SH-SY5Y (cell line): Measurements from ENCODE around the gene SSC5D.

Source experiments
- GATA2 ChIP-seq: IDR thresholded peaks from 2 replicates; pipeline ENCODE4 v1.6.1; 2011; ENCODE audit warnings: mild to moderate bottlenecking, low read depth, low read length
- GATA3 ChIP-seq: IDR thresholded peaks from 2 replicates; pipeline ENCODE4 v1.6.1; 2011; ENCODE audit warnings: low read depth, mild to moderate bottlenecking, low read length, moderate library complexity

The SSC5D gene

DNA sequence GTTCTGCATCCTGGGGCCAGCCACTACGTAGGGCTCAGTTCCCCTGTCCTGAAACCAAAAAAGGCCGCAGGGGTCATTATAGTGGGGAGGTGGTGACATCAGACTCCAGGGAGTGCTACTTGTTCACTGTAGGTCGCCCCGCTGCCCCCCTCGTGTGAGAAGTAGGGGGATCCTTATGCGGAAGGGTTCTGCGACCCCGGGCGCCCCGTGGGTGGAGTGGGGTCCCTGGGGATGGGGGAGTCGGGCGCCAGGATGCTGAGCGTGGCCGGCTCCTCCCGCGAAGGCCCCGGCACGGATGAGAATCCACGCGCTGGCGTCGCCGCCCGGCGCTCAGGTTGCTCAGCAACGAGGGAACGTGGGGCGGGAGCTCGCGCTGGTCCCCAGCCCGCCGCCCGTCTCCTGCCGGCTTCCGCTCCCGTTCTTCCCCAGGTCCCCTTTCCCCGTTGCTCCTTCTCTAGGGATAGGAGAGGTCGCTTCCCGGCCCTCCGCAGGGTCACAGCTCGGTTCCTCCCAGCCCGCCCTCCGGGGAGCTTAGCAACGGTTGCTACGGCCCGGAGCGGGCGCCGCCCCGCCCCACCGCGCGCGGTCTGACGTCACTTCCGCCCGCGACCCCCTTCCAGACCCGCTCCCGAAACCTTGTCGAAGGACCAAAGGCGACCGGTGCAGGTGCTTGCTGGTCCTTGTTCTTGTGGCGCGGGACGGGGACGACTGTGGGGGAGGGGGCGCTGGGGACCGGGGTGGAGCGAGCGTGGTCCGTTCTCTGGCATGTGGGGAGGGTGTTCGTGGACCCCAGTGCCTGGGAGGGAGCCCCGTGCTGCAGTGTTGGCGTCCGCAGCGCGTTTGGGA, 3.4 kb upstream of the SSC5D start, which contains the start of gene NAT14:
TSS of gene NAT14 (plus strand) at position 596 of the 846 bp plus-strand sequence. CDS start 521 bp downstream, outside the sequence.
- TF ChIP-seq GATA2 (no peak), GATA3 (no peak)

DNA sequence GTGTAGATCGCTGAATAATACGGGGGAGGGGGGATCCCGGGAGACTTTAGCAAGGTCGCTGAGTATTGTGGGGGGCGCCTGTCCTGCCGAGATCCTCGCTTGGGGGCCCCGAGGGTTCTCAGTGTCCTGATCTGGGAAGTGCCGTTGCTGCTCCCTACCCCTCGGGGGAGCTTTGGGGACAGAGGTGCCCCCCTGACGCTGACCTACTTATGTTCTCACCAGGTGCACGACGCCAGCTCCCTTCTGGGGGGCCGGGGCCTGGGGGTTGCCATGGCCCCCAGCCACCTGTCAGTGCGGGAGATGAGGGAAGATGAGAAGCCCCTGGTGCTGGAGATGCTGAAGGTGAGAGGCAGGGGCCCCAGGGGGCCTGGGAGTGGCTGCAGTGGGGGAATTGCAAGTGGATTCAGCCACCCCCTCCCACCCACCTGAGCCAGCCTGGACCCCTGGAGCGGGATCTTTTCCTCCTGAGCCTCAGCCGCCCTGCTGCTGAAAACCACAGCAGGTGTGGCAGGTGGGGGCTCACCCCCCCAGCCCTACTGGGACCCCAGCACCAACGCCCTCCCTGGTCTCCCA, 2.7 kb upstream of the SSC5D start:
- no peak for TF ChIP-seq GATA3
- TF ChIP-seq GATA2, result no peak

DNA sequence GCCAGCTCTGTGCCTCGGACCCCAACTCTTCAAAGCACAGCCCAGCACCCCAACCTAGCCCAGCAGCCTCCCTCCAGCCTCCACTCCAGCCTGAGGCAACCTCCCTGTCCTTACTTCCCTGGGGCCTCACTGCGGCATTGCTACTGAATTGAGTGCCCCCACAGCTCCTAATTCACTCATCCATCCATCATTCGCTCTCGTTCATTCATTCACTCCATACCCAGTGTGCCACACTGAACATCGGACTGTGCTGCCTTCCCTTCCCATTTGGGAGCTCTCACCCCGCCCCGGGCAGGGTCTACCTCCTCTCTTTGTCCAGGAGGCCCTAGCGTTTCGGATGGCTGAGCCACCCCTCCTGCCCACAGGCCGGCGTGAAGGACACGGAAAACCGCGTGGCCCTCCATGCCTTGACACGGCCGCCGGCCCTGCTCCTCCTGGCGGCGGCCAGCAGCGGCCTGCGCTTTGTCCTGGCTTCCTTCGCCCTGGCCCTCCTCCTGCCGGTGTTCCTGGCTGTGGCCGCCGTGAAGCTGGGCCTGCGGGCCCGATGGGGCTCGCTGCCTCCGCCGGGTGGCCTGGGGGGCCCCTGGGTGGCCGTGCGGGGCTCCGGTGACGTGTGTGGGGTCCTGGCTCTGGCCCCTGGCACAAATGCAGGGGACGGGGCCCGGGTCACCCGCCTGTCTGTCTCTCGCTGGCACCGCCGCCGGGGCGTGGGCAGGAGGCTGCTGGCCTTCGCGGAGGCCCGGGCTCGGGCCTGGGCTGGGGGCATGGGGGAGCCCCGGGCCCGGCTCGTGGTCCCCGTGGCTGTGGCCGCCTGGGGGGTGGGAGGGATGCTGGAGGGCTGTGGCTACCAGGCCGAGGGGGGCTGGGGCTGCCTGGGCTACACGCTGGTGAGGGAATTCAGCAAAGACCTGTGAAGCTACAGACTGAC, 1.9 kb upstream of the SSC5D start:
- TF ChIP-seq GATA2, result no peak
- no peak for TF ChIP-seq GATA3

DNA sequence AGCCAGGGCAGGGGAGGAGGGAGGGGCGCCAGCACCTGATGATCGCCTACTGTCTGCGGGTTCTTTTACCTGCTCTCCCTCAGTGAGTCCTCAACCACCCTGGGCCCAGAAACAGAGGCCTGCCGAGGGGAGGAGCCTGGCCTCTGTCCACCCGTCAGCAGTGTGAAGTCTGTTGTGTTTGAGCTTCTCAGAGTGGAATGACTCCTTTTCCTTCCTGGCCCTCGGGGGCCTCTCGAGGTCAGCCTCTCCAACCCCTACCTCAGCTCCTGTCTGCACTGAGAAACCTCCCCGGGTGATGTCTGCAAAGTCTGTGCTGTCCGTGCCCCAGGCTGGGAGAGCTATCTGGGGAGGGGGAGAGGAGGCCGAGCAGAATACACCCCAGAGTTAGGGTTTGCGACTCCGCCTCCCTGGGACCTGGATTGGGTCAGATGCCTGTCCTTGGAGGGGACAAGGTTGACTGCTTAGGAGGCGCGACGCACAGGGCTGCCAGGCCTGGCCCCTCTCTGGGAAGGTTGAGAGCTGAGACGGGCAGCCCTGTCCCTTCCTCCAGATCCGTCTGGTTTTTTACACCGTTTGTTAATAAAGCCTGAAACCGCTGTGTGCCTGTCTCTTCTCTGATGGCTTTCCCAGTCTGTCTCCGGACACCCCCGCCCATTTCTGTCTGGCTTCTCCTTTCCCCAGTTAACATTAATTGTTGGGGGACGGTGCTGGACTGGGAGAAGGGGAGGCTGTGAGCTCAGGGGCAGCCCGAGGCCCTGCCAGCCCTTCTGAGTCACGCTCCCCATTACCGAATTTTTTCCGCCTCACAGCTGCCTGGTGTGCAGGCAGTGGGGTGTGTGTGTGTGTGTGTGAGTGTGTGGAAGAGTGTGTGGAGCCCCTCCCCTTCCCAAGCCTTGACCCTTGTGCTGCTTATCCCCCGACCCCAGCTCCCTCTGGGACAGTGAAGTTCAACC, 989 bp upstream of the SSC5D start:
- no peak for TF ChIP-seq GATA3
- TF ChIP-seq GATA2, result no peak

DNA sequence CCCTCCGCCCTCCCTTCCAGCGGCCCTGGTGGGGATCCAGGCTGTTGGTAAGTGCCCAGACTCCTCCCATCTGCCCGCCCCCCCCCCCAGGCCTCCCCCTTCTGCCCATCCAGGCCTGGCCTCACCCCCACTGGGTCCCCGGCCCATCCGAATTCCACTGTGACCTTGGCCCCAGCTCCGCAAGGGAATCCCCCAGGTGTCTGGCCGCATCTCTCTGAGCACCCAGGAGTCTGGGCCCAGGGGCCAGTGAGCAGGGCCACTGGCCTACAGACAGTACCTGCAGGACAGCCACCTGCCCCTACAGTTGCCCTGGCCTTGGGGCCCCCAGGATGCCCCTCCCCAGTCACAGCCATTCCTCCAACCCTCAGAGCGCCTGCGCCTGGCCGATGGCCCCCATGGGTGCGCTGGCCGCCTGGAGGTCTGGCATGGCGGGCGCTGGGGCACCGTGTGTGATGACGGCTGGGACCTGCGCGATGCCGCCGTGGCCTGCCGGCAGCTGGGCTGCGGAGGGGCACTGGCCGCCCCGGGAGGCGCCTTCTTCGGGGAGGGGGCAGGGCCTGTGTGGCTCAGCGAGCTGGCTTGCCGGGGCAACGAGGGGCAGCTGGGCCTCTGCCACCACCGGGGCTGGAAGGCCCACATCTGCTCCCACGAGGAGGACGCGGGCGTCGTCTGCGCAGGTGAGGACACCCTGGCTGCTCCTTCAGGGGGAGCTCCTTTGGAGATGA, 912 bp downstream of the SSC5D start:
- TF ChIP-seq GATA3 (no peak), GATA2 (no peak)

DNA sequence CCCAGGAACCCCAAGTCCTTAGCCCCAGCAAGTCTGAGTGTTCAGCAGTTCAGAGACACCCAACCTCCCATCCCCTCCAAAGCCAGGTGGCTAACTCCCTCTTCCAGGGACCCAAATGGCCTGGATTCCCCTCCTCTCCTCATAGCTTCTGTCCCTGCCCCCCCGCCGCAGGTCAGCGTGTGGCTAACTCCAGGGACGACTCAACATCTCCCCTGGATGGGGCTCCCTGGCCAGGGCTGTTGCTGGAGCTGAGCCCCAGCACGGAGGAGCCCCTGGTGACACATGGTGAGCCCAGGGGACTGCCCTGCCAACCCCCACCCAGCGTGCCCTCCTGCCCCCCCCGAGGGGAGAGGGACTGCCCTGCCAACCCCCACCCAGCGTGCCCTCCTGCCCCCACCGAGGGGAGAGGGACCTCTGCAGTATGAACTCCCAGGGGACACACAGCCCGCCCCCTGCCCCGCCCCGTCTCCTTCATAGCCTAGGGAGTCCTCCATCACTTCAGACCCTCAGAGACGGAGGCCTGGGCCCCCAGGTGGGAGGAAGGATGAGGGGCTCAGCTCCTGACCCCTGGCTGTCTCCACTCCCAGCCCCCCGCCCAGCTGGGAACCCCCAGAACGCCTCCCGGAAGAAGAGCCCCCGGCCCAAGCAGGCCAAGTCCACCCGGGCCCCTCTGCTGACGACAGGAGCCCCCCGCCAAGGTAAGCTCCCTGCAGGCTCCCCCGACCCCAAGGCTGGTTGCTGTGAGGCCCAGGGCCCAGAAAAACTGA, 1.7 kb downstream of the SSC5D start:
- TF ChIP-seq GATA3 (no peak), GATA2 (no peak)

DNA sequence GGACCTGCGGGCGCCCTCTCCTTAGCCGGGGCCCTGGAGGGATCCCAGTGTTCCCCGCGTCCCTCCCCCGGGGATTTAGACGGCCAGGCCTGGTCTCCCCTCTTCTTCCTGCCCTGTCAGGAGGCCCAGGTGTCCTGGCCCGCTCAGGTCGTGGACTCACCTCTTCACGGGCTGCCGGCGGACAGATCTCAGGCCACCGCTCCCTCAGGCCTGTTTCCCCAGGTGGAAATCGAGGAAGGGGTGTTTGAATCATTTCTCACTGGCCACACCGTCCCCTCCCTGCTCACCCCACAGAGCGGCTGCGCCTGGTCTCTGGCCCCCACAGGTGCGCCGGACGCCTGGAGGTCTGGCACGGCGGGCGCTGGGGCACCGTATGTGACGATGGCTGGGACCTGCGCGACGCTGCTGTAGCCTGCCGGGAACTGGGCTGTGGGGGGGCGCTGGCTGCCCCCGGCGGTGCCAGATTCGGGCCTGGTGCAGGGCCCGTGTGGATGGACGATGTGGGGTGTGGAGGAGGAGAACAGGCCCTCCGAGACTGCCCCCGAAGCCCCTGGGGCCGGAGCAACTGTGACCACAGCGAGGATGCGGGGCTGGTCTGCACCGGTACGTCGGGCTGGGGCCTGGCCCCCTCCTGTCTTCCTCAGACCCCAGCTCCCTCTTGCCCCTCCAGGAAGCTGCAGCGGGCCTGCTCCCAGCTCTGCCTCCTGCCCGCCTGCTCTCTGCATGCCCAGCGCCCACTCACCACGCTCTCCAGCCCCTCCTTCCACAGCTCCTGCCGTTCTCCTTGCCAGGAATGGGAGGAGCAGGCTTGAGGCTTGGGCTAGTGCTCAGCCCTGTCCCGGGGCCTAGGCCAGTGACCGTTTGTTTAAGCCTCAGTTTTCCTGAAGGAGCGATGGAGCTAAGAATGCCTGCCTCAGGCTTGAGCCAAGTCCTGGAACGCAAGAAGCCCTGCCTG, 2.5 kb downstream of the SSC5D start:
- TF ChIP-seq GATA2 (no peak), GATA3 (no peak)

DNA sequence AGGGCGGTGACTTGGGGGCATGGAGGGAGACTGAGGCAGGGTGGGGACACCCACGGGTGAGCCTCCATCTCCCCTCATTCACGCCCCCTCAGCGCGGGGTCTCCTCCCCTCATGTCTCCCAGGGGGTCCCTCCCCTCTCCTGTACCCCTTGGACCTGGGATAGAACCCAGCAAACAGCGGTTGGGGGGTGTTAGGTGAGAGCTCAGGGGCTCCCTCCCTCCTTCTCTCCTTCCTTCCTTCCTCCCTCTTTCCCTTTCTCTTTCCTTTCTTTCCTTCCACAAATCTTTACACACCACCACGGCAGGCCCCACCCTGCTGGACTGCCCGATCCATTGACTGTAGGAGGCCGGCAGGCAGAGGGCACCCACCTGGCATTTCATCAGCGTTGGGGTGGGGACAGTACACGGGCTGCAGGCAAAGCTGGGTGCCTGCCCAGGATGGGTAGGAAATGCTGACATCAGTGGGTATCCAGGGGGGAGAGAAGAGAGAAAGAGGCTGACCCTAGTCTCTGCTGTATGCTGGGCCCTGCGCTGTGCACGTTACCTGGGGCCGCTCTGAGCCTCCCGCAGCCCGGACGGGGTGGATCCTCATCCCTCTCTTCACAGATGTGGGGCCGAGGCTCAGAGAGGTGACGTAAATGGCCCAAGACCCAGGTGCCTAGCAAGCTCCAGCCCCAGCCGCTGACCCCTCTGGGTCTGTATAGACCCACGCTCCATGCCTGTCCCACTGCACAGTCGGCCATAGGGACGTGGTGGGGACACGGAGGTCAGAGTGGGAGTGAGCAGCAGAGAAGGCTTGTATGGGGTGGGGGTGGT, 3.5 kb downstream of the SSC5D start:
- TF ChIP-seq GATA3 (no peak), GATA2 (no peak)

DNA sequence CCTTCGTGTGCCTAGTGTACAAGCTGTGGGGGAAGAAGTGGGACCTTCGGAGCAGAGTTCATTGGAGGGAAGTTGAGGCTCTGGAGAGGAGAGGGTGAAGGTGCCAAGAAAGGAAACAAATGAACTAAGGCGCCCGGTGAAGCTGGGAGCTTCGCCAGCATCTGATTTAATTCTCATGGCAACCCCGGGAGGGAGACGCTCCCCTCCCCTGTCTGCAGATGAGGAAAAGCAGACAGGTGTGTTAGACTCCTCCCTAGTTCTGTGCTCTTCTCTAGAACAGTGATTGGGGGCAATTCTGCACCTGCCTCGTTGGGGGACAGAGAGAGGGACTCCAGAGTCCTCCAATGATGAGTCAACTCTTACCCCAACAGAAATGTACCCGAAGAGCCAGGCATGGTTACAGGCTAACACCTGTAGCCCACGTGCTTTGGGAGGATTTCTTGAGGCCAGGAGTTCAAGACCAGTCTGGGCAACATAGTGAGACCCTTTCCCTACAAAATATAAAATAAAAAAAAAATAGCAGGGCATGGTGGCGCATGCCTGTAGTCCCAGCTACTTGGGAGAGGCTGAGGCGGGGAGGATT, 4.2 kb downstream of the SSC5D start:
- no peak for TF ChIP-seq GATA3
- TF ChIP-seq GATA2, result no peak
